A673 (cell line): Measurements from ENCODE around the gene IL17A.

Experiments
- CTCF ChIP-seq: fragments of 300-800, 200-600 bp; sonication (generic); conservative IDR thresholded peaks from 2 replicates; pipeline ENCODE4 v1.5.1; 2017; ENCODE audit warnings: low read depth, mild to moderate bottlenecking, antibody characterized with exemption, low read length, moderate library complexity, mixed read lengths
- EZH2 ChIP-seq: fragments of 200-600 bp; sonication (generic); IDR thresholded peaks from 2 replicates; pipeline ENCODE4 v1.6.1; 2017; ENCODE audit warnings: borderline replicate concordance, low read depth, mild to moderate bottlenecking, mixed read lengths, antibody characterized with exemption, low read length; ENCODE audit not compliant: poor library complexity, severe bottlenecking

DNA sequence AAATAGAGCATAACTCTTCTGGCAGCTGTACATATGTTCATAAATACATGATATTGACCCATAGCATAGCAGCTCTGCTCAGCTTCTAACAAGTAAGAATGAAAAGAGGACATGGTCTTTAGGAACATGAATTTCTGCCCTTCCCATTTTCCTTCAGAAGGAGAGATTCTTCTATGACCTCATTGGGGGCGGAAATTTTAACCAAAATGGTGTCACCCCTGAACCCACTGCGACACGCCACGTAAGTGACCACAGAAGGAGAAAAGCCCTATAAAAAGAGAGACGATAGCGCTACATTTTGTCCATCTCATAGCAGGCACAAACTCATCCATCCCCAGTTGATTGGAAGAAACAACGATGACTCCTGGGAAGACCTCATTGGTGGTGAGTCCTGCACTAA, at the start of gene IL17A:
- TF ChIP-seq CTCF (no peak), EZH2 (no peak)
